VCaP (cell line): ENCODE measurements around the gene CTIF.

Experiments used
- H3K27ac ChIP-seq: fragments of 450-650 bp; 2 replicates; pipeline ENCODE4 v1.5.1; 2017
- CTCF ChIP-seq: fragments of 450-650 bp; conservative IDR thresholded peaks from 2 replicates; pipeline ENCODE4 v1.5.1; 2017; ENCODE audit warnings: mild to moderate bottlenecking, moderate library complexity

Gene CTIF

GRCh38 chr18:48801728-48802542, 263.1 kb downstream of the CTIF start:
- no peak for TF ChIP-seq CTCF
- no peak overlapping the region for H3K27ac ChIP-seq

GRCh38 chr18:48802543-48803290, 263.9 kb downstream of the CTIF start:
- H3K27ac ChIP-seq: no peak overlapping the region
- no peak for TF ChIP-seq CTCF

GRCh38 chr18:48803518-48803917, 264.7 kb downstream of the CTIF start:
- H3K27ac ChIP-seq: no peak overlapping the region
- no peak for TF ChIP-seq CTCF

GRCh38 chr18:48803951-48804855, 265.4 kb downstream of the CTIF start:
- no peak for TF ChIP-seq CTCF
- no peak overlapping the region for H3K27ac ChIP-seq

- no peak for TF ChIP-seq CTCF
- H3K27ac ChIP-seq: no peak overlapping the region
Measured at GRCh38 chr18:48804856-48805610, 266.2 kb downstream of the CTIF start.

GRCh38 chr18:48805826-48806535, 267.1 kb downstream of the CTIF start:
- no peak overlapping the region for H3K27ac ChIP-seq
- TF ChIP-seq CTCF: no peak
